Progenitor cell of endocrine pancreas (in vitro differentiated cells): Measurements from ENCODE around the gene SPEF2. TPM values are rescaled to one million over a fixed set of nuclear protein-coding genes. Genes with fewer than 3 reads are reported as not detected.

ENCODE experiments used
- DNase-seq: peaks from one replicate; pipeline ENCODE4 v3.0.0; 2021; ENCODE audit warnings: low spot score; ENCODE audit not compliant: unreplicated experiment
- H3K27ac Mint-ChIP-seq: 2 replicates; pipeline ENCODE4 v1.8.0; 2021; ENCODE audit warnings: mild to moderate bottlenecking, moderate library complexity, mixed read lengths
- H3K27me3 Mint-ChIP-seq: 2 replicates; pipeline ENCODE4 v1.8.0; 2021; ENCODE audit warnings: mixed read lengths
- H3K36me3 Mint-ChIP-seq: 2 replicates; pipeline ENCODE4 v1.8.0; 2022; ENCODE audit warnings: mixed read lengths; ENCODE audit not compliant: insufficient read depth
- H3K4me1 Mint-ChIP-seq: 2 replicates; pipeline ENCODE4 v1.8.0; 2021; ENCODE audit warnings: low read depth, mixed read lengths
- H3K4me3 Mint-ChIP-seq: 2 replicates; pipeline ENCODE4 v1.8.0; 2021; ENCODE audit warnings: low read depth, mild to moderate bottlenecking, moderate library complexity, mixed read lengths
- H3K9me3 Mint-ChIP-seq: 2 replicates; pipeline ENCODE4 v1.8.0; 2021; ENCODE audit warnings: low read depth, mixed read lengths
- CTCF ChIP-seq: fragments of 200-600 bp; sonication (generic); IDR thresholded peaks from one replicate; pipeline ENCODE4 v1.5.0; 2021; ENCODE audit warnings: antibody characterized with exemption, mild to moderate bottlenecking; ENCODE audit not compliant: unreplicated experiment
- total RNA-seq: library from RNA; stranded (reverse); gene quantifications from 2 replicates; pipeline ENCODE4 v1.2.1, GENCODE V29; 2021

The SPEF2 gene
- total RNA-seq, 1 donor from 2014 or later, result 16.0 TPM

- DNase-seq, result no peak
- Mint-ChIP-seq H3K36me3 (no peaks in the 10 kb centered on the region), H3K4me1 (no peaks in the 10 kb centered on the region)
These were observed 192.9 kb downstream of the SPEF2 start for GRCh38 chr5:35810601-35811000.

GRCh38 chr5:35811108-35811741 lies 193.6 kb downstream of the SPEF2 start:
- H3K27ac Mint-ChIP-seq, result no peak overlapping the region
- no peaks in the 10 kb centered on the region for H3K36me3 Mint-ChIP-seq
- TF ChIP-seq CTCF, result no peak
- no peak for DNase-seq
- no peak overlapping the region for H3K4me3 Mint-ChIP-seq
- no peaks in the 10 kb centered on the region for H3K9me3 Mint-ChIP-seq
- H3K27me3 Mint-ChIP-seq, result peaks cover 7% of the 10 kb centered on the region
- no peaks in the 10 kb centered on the region for H3K4me1 Mint-ChIP-seq

More at GRCh38 chr5:35810601-35811000, 192.9 kb downstream of the SPEF2 start:
- Mint-ChIP-seq H3K27ac (no peak overlapping the region), H3K4me3 (no peak overlapping the region), H3K9me3 (no peaks in the 10 kb centered on the region), H3K27me3 (peaks cover 7% of the 10 kb centered on the region)
- TF ChIP-seq CTCF, result no peak

GRCh38 chr5:35813521-35813920 lies 195.9 kb downstream of the SPEF2 start:
- H3K27me3 Mint-ChIP-seq, result peaks cover 4% of the 10 kb centered on the region
- no peak overlapping the region for H3K4me3 Mint-ChIP-seq
- no peak for DNase-seq
- no peaks in the 10 kb centered on the region for H3K36me3 Mint-ChIP-seq
- no peaks in the 10 kb centered on the region for H3K9me3 Mint-ChIP-seq
- no peaks in the 10 kb centered on the region for H3K4me1 Mint-ChIP-seq
- H3K27ac Mint-ChIP-seq, result no peak overlapping the region
- TF ChIP-seq CTCF, result no peak

- no peak for DNase-seq
- no peaks in the 10 kb centered on the region for H3K9me3 Mint-ChIP-seq
These were observed 197.7 kb downstream of the SPEF2 start for GRCh38 chr5:35815089-35815936.

More at GRCh38 chr5:35815089-35815936, 197.7 kb downstream of the SPEF2 start:
- no peak overlapping the region for H3K4me3 Mint-ChIP-seq
- H3K27ac Mint-ChIP-seq, result no peak overlapping the region
- no peaks in the 10 kb centered on the region for H3K36me3 Mint-ChIP-seq
- peaks cover 1% of the 10 kb centered on the region for H3K4me1 Mint-ChIP-seq
- H3K27me3 Mint-ChIP-seq, result no peaks in the 10 kb centered on the region
- peak; percentile 54 for TF ChIP-seq CTCF
